Measurements from ENCODE around the gene WSCD2.
"Not testable (repeated sequence)": the region's sequence is repeated elsewhere in the genome, so short reads cannot be mapped to it uniquely, and the experiment has no call there.

WSCD2 gene

GRCh38 chr12:108198043-108198442 is 69.0 kb downstream of the WSCD2 start:
- DNase-seq, result no peak

- no peak for DNase-seq
Measured at GRCh38 chr12:108199106-108199505, 70.0 kb downstream of the WSCD2 start.

DNA sequence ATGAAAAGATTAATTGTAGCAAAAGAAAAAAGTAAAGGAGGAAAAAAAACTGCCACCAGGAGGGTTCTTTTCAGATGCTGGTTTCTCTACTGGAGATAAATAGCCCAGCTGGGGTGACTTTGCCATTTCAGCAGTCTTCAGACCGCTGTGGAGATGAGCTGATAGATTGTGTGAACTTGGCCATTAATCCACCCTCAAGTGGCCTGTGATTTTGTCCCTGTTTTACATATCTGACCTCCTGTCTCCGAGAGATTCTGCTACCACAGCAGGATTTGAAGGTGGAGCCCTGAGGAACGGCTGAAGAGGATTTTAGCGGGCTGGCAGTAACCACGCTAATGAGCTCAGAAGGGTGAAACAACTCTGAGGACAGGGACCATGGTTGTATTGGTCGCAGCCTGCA is 72.7 kb downstream of the WSCD2 start:
- no peak for DNase-seq

DNA sequence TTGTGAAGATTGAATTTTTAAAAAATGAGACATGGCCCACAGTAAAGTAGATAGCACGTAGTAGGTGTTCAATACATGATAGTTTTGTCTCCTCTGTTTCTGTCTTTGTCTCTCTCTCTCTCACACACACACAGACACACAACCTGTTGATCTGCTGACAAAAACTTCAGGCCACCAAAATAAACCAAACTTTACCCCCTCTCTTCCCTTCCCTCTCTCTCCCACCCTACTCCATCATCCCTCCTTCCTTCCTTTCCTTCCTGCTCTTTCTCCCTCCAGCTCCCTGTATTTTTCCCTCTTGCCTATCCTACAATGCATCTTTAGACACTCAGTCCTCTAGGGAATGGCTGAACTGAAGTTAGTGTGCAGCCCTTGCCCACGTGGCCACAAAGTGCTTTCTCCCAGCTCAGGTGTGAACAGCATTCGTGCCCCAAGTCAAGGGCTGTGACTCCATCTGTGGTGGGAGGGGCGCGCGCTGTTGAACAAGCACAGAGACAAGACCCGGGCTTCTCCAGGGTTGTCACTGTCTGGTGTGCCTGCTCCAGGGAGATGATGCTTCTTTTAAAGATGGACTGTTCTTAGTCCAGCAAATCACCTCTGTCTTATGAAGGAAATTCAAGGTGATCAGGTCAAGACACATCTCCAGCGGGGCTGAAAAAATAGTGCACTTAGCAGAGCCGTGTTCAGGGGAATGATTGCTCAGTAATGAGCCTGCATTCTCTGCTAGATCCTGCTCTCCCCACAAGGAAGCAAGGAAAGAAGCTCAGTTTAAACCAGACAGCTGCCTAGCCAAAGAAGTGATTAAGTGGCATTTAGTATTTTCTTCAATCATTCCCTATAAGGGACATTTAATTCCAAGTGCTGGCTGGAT is 75.3 kb downstream of the WSCD2 start:
- DNase-seq, result no peak

GRCh38 chr12:108205864-108206263 is 76.8 kb downstream of the WSCD2 start:
- no peak for DNase-seq

DNA sequence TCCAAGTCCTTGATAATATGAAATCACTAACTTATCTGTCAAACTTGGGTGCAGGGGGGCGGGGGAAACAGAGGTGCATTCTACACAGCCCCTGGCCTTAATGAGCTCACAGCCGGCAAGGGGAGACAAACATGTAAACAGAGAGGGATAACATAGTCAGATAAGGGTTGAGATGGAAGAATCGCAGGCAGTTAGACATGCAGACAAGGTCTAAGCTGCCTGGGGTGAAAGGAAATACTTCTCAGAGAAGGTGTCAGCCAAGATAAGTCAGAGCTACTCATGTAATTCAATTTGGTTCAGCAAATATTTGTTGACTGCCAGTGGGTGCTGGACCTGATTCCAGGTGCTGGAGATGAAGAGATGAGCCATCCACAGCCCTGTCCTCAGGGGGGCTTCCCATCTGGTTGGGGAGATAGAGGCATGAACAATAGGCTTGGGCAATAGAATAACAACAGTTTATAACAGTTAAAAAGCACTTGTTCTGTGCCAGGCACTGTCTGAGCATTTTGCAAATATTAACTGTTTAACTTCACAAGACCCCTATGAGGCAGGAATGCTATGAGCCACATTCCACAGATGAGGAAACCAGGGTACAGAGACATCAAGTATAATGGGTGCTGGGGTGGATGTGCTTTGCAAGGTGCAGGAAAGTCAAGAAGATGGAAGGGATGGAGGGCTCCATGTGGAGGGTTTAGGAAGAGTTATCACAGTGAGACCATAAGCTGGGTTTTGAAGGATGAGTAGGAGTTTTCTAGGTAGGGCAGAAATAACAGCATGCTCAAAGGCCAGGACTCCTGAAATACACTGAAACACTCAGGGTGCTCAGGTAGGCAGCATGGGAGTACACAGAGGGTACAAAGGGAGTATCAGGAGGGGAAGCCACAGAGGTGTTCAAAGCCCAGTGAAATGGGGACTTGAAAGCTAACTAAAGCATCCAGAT is 79.0 kb downstream of the WSCD2 start:
- DNase-seq, result no peak

DNA sequence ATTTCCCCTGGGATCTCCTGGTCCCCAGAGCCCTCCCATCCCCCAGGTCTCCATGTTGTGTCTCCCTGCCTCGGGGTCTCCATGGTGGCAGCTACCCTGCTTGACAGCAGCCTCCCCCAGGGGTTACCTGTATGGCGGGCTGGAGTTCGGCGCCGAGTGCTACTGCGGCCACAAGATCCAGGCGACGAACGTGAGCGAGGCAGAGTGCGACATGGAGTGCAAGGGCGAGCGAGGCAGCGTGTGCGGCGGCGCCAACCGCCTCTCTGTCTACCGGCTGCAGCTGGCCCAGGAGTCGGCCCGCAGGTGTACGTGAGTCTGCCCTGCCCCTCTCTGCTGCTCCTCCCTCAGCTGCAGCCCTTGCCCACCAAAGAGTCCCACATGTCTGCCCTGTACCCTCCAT is 80.9 kb downstream of the WSCD2 start:
- no peak for DNase-seq

DNA sequence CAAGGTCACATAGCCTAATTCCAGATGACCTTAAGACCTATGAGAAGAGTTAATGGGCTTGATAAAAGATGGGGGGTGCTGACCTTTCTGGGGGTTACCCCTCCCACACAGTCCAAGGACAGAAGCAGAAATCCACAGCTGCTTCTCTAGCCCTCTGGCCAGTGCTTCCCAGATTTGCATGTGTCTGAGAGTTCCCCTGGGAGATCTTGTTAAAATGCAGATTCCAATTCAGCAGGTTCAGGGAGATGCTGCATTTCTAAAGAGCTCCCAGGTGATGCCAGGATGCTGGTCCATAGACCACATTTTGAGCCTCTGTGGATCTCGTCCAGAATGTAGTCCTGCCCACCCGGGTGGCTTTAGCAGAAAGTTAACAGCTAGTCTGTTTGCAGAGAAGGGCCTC is 82.1 kb downstream of the WSCD2 start:
- DNase-seq, result no peak

DNA sequence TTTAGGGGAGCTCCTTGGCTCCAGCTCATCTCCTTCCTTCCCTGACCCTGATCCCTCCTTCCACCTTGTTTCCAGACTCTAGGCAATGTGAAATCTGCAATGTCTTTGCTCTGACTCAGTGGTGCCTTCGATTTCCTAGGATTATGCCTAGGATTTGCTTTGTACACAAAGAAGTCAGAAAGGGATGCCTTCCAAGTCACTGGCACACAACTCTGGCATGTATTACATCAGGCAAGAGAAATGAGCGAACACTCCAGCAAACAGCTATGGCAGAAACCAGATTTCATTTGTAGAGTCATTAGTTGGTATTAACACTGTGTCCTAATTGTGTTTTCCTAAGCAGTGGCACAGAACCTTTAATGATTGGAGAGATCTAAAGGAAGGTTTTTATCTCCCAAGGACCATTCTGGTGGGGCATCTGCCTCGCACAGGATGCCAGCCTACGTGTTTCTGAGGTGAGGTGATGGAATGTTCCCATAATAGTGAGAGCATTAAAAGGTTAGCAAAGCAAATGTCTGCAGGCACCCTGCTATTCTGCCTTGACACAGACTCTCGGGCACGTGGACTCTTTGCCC is 84.9 kb downstream of the WSCD2 start:
- DNase-seq, result no peak

- DNase-seq, result peak; percentile 3
Measured at GRCh38 chr12:108214486-108214885, 85.4 kb downstream of the WSCD2 start.

GRCh38 chr12:108215458-108215857 is 86.4 kb downstream of the WSCD2 start:
- DNase-seq, result no peak

DNA sequence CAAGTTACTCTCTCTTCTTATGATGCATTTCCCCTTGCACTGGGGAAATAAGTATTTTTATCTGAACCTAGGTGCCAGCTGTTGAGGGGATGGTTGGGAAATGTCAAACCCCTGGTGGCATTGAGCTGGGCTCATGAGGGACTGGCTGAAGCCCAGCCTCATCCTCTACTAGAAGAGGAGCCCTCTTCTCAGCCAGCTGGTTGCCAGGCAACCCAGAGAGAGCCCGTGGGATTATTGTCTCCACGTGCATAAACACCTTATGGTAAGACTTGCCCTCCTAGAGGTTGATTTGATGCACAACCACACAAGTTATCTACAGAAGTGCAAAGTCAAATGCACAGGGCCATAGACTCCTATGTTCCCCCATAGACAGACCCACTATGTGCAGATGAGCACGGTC is 89.8 kb downstream of the WSCD2 start:
- no peak for DNase-seq

DNA sequence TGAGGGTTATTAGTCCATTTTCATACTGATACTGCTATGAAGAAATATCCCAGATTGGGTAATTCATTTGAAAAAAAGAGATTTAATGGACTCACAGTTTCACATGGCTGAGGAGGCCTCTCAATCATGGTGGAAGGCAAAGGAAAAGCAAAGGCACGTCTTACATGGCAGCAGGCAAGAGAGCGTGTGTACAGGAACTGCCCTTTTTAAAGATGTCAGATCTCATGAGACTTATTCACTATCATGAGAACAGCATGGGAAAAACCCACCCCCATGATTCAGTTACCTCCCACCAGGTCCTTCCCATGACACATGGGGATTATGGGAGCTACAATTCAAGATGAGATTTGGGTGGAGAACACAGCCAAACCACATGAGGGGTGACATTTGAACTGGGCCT is 96.0 kb downstream of the WSCD2 start:
- DNase-seq, result not testable (repeated sequence)

GRCh38 chr12:108226866-108227265 is 97.8 kb downstream of the WSCD2 start:
- DNase-seq, result no peak

DNA sequence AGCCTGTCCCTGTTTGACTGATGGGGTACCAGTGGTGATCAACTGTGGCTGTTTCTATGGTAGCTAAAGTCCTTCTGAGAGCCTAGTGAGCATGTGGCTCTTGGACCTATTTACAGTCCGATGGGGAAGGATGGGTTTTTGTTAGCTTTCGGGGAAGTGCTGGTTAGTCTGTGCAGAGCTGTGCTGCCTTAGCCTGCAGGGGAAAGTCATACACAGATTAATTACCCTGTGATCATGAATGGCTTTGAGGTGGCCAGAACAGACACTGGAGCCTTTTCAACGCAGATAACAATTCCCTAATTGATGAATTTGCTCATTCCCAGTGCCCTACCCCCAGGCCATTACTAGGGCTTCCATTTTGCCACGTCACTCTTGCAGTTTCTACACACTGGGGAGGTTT is 99.7 kb downstream of the WSCD2 start:
- no peak for DNase-seq

DNA sequence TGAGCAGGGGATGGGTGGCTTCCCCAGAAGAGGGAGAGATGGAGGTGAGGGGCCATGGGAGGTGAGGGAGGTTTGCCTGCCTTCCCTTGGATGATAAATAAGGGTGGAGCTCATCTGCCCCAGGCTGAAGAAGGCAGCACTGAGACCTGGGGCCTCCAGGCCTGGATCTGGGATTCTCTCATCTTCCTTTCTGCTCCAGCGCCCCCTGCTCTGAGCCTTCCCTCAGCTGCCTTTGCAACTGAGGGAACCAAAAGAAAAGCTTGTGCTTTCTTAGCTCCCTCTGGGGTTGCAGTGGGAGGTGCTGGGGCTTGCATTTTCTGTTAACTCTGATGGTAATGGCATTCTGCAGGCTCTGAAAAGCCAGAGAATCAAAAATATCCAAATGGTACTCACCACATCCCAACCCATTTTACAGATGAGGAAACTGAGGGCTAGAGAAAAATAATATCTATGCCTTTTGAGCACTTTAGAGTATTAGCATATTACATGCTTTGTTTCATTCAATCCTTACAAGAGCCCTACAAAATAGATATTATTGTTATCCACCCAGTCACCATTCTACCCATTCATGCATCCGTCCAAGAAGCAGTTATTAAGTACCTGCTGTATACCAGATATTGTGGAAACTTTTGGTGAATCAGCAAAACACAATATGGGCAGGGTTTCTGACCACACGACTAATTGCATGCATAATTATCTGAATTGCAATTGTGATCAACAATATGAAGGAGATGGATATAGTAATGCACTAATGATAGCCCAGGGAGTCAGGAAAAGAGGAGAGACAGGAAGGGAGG is 102.2 kb downstream of the WSCD2 start:
- DNase-seq, result no peak

DNA sequence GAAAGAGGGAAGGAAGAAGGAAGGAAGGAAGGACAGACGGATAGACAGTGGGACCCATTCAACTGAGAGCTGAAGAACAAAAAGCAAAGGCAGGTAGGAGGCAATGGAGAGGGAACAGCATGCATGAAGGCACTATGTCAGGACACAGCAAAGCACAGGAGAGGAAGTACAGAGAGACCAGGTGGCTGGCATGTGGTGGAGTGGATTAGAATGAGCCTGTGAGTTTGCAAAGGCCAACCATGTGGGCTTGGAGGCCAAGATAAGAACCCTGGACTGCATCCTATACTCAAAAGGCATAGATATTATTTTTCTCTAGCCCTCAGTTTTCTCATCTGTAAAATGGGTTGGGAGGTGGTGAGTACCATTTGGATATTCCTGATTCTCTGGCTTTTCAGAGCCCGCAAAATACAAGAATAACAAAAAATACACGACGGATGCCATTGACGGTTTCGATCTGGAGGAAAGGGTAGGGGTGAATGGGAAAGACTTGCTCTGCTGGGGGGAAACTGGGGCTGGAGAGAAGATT is 102.9 kb downstream of the WSCD2 start:
- DNase-seq, result no peak

DNA sequence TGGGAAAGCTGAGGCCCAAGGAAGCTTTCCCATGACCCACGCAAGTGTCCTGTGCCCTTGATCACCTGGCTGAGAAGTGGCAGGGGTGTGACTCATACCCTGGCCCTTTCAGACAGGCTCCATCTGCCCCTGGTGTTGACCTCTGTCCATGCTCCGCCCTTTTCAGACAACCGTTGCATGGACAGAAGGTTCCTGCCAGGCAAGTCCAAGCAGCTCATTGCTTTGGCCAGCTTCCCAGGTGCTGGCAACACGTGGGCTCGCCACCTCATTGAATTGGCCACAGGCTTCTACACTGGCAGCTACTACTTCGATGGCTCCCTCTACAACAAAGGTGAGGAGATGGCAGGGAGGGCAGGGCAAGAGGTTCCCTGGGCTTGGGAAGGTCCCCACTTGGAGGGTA is 103.5 kb downstream of the WSCD2 start:
- no peak for DNase-seq

DNA sequence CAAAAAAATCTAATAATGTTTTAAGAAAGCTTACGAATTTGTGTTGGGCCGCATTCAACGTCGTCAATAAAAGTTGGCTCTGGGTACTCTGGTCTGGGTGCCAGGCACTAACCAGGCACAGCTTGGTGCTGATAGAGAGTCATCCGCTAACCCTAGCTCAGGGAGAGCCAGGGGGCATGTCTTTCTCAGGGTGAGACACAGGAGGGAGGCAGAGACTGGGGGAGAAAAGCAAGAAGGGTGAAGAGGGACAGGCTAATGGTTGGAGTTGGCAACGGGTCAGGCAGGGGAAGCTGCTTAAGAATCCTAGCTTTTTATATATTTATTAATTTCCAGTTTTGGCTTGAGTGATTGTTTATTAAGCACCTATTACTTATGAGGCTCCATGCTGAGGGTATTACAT is 105.1 kb downstream of the WSCD2 start:
- no peak for DNase-seq

GRCh38 chr12:108235197-108235984 is 106.3 kb downstream of the WSCD2 start:
- no peak for DNase-seq

- DNase-seq, result no peak
Measured at GRCh38 chr12:108235985-108236263, 106.8 kb downstream of the WSCD2 start.

DNA sequence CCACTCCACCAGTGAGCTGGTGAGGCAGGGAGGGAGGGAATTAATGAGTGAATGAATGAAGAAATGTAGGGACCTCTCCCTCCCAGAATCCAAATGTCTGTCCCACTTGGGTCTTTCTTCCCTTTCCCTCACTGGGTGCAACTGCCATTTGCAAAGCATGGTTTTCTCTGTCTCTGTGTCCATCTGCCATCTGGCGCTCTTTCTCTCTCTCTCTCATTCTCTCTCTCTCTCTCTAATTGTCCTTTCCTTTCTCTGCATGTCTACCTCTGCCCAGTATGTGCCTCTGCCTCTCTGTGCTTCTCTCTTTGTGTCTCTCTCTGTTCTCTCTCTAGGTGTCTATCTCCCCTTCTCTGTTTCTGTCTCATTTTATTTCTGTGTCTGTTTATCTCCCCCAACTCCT is 107.3 kb downstream of the WSCD2 start:
- DNase-seq, result no peak
